ENCODE results near the gene TBC1D8.
A peak's percentile ranks its signal among the peaks of the same experiment; 100 is the strongest.
"Not testable (repeated sequence)": the region's sequence is repeated elsewhere in the genome, so short reads cannot be mapped to it uniquely, and the experiment has no call there.

TBC1D8 gene

GRCh38 chr2:101151146-101151858 is at the start of gene TBC1D8:
TSS of gene TBC1D8 (minus strand) at chr2:101151382. CDS start at chr2:101151253, 129 bp downstream.
- DNase-seq (ENCODE audit: low spot score), result peak; percentile 44

- DNase-seq (ENCODE audit: low spot score), result no peak
Observed at GRCh38 chr2:101200676-101201075, 49.5 kb upstream of the TBC1D8 start.

GRCh38 chr2:101199251-101199791 is 48.1 kb upstream of the TBC1D8 start:
- DNase-seq (ENCODE audit: low spot score), result no peak

- DNase-seq (ENCODE audit: low spot score), result no peak
Observed at GRCh38 chr2:101197814-101198213, 46.6 kb upstream of the TBC1D8 start.

GRCh38 chr2:101197215-101197745 is 46.1 kb upstream of the TBC1D8 start:
- peak; percentile 9 for DNase-seq (ENCODE audit: low spot score)

- DNase-seq (ENCODE audit: low spot score), result no peak
Observed at GRCh38 chr2:101195871-101196661, 44.9 kb upstream of the TBC1D8 start.

- DNase-seq (ENCODE audit: low spot score), result no peak
Observed at GRCh38 chr2:101193033-101193626, 41.9 kb upstream of the TBC1D8 start.

GRCh38 chr2:101190747-101191516 is 39.8 kb upstream of the TBC1D8 start:
- no peak for DNase-seq (ENCODE audit: low spot score)

GRCh38 chr2:101188683-101189405 is 37.7 kb upstream of the TBC1D8 start:
- no peak for DNase-seq (ENCODE audit: low spot score)

- DNase-seq (ENCODE audit: low spot score), result no peak
Observed at GRCh38 chr2:101187131-101187530, 35.9 kb upstream of the TBC1D8 start.

GRCh38 chr2:101185656-101186055 is 34.5 kb upstream of the TBC1D8 start:
- DNase-seq (ENCODE audit: low spot score), result no peak

- DNase-seq (ENCODE audit: low spot score), result no peak
Observed at GRCh38 chr2:101185085-101185484, 33.9 kb upstream of the TBC1D8 start.

- DNase-seq (ENCODE audit: low spot score), result no peak
Observed at GRCh38 chr2:101179982-101180381, 28.8 kb upstream of the TBC1D8 start.

- no peak for DNase-seq (ENCODE audit: low spot score)
Observed at GRCh38 chr2:101176803-101177202, 25.6 kb upstream of the TBC1D8 start.

GRCh38 chr2:101175991-101176390 is 24.8 kb upstream of the TBC1D8 start:
- no peak for DNase-seq (ENCODE audit: low spot score)

GRCh38 chr2:101173707-101174295 is 22.6 kb upstream of the TBC1D8 start:
- DNase-seq (ENCODE audit: low spot score), result peak; percentile 21

GRCh38 chr2:101169822-101170221 is 18.6 kb upstream of the TBC1D8 start:
- DNase-seq (ENCODE audit: low spot score), result not testable (repeated sequence)

GRCh38 chr2:101168706-101169105 is 17.5 kb upstream of the TBC1D8 start:
- DNase-seq (ENCODE audit: low spot score), result no peak

GRCh38 chr2:101167532-101167931 is 16.4 kb upstream of the TBC1D8 start:
- DNase-seq (ENCODE audit: low spot score), result not testable (repeated sequence)

- DNase-seq (ENCODE audit: low spot score), result no peak
Observed at GRCh38 chr2:101164021-101164420, 12.8 kb upstream of the TBC1D8 start.
